GM21529 (cell line): ENCODE data around the gene SMIM35.

Experiments used
- ATAC-seq: cut with Tn5 transposase; IDR thresholded peaks from one replicate; pipeline ENCODE4 v1.9.1; 2021; ENCODE audit not compliant: unreplicated experiment

SMIM35 gene

DNA sequence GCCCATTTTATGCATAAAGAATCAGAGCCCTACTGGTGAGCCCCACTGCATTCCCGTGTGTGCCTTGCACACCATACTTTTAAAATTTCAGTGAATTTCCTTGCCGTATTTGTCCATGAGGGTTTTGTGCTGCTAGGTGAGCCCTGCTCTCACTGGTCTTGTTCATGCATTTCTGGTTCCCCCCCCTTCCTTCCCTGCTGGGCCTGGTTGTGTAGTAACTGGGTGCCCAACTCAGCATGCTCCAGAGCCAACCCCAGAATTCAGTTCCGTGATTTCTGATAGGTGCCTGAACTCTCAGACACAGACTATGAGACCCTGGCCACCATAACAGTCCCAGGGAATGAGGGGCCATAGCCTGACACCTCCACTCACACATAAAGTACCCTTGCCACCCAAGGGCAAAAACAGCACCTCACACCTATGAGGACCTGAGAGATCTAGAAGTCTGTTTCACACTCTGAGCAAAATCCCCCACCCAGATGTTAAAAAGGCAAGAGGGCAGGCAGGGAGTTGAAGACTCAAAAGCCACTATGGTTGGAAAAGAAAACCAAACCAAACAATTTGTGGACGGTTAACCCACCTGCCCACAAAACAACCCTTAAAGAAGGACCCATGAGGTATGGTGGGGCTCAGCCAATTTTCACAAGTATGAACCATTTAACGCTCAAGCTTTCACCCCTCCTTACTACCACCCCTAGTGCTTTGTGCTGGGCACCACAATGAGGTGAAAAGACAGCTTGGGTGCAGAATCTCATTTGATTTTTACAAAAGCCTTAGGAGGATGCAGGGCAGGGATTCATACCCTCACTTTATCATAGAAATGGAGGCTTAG lies 117.4 kb downstream of the SMIM35 start:
- ATAC-seq, result no peak

DNA sequence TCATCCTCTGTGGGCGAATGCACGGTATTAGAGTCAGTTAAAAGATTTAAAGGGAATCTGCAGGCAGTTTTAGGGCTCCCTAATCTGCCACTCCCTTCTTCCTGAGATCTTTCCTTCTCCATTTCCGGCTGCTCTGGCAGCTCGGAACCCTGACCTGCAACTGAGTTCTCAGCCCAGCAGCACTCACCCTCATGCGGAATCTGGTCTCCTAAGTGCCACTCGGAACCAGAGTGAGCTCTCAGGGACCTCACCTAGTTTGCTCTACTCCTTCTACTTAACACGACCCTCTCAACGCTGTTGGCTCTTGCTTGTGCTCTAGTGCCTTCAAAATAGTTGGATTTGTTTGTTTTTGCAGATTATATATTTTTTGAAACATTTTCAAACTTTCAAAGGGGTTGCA lies 119.9 kb downstream of the SMIM35 start:
- no peak for ATAC-seq

DNA sequence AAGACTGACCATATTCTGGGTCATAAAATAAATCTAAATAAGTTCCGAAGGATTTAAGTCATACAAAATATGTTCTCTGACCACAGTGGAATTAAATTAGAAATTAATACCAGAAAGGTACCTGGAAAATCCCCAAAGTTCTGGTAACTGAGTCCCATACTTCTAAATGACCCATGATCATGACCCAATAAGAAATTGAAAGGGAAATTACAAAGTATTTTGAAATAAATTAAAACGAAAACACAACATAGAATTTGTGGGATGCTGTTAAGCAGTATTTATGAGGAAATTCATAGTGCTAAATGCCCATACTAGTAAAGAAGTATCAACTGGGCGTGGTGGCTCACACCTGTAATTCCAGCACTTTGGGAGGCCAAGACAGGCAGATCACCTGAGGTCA lies 123.9 kb downstream of the SMIM35 start:
- no peak for ATAC-seq

DNA sequence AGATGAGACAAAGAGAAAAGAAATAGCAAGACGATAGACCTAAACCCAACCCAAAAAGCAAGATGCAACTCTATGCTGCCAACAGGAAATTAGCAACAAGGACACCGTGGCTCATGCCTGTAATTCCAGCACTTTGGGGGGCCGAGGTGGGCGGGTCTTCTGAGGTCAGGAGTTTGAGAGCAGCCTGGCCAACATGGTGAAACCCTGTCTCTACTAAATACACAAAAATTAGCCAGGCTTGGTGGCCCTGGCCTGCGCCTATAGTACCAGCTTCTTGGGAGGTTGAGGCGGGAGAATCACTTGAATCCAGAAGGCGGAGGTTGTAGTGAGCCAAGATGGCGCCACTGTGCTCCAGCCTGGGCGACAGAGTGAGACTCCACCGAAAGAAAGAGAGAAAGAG lies 124.9 kb downstream of the SMIM35 start:
- no peak for ATAC-seq

DNA sequence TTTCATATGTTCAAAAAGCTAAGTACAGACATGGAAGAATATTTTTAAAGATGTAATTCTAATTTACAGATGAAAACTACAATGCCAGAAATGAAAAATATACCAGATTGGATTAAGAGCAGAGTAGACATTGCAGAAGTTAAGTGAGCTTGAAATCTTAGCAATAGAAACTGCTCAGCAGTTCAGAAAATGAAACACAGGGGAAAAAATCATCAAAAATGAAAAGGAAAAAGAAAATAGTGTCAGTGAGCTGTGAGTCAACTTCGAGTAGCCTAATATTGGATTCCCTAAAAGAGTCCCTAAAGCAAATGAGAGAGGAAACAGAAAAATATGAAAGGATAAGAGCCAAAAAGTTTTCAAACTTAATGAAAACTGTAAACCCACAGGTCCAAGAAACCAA lies 126.4 kb downstream of the SMIM35 start:
- ATAC-seq, result no peak

DNA sequence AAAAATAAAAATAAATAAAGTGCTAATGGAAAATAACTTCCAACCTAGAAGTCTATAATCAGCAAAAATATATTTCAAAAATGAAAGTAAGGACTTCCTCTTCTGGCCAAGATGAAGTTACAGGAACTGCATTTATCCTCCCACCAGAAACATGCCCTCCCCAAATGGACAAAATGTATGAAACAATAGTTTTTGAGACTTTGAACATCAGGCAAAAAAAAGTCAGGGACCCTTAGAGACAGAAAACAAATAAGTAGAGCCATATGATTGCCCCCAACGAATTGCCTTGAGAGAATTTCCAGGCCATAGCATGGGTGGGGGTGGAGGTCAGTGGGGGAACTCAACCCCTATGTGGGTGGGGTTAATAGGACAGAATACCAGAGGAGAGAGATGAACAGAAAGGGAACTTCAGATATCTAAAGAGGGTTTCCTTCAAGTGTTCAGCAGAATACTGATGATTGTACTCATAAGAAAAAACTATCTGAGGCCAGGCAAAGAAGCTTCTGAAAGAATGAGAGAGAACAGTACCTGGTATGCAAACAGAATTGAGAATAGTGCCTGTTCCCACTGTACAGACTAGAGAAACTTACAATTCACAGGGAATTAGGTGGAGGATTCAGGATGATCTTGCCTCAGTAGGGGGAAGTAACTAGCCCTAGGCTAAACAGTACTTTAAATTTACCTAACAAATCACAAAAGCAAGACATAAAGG lies 127.2 kb downstream of the SMIM35 start:
- no peak for ATAC-seq

DNA sequence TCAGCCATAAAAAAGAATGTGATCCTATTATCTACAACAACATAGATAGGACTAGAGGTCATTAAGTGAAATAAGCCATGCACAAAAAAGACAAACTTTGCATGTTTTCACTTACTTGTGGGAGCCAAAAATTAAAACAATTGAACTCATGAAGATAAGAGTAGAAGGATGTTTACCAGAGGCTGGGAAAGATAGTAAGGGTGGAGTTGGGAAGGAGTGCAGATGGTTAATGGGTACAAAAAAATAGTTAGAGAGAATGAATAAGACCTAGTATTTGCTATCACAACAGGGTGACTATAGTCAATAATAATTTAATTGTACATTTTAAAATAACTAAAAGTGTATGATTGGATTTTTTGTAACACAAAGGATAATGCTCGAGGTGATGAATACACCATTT lies 127.8 kb downstream of the SMIM35 start:
- no peak for ATAC-seq
